CD4-positive, alpha-beta T cell (primary cell): ENCODE results near the gene PBX1. TPM values are rescaled to one million over a fixed set of nuclear protein-coding genes. Genes with fewer than 3 reads are reported as not detected.

Source experiments
- ATAC-seq: fragments of 200-7000 bp; cut with Tn5 transposase; one replicate; pipeline ENCODE4 v1.10.0; 2022; ENCODE audit warnings: mild to moderate bottlenecking; ENCODE audit not compliant: poor library complexity
- CTCF ChIA-PET: fragments of 350-600 bp; sonication (Branson Sonifier 250); formaldehyde crosslinking; loops from one replicate; lab custom pipeline; 2021; ENCODE audit warnings: antibody characterized with exemption, inconsistent platforms; lab: Charles Lee
- POLR2A ChIA-PET: fragments of 350-600 bp; sonication (Branson Sonifier 250); formaldehyde crosslinking; loops from one replicate; lab custom pipeline; 2021; ENCODE audit warnings: antibody characterized with exemption, inconsistent platforms; lab: Charles Lee
- DNase-seq, 14 experiments: peaks; one replicate each; pipeline ENCODE4 v3.0.0-alpha.2; 2013 to 2020; ENCODE audit warnings: mixed read lengths in 2 of 14
- H3K27ac ChIP-seq, 2 donors: one replicate each; pipeline versions ENCODE4 v1.5.1 to v1.7.0; 2013; ENCODE audit warnings: low read length in 2 of 2, low read depth in 1 of 2, mild to moderate bottlenecking in 1 of 2
- H3K27me3 ChIP-seq, 2 experiments: 1 replicate in 1 of 2; 2 replicates in 1 of 2; pipeline versions ENCODE4 v1.6.1 to v1.7.0; 2013; ENCODE audit warnings: low read length in 2 of 2, control low read depth in 1 of 2, mild to moderate bottlenecking in 1 of 2, moderate library complexity in 1 of 2; ENCODE audit not compliant: insufficient read depth in 2 of 2, control insufficient read depth in 1 of 2
- H3K36me3 ChIP-seq: one replicate; pipeline ENCODE4 v1.6.1; 2013; ENCODE audit warnings: low read length, control low read depth; ENCODE audit not compliant: insufficient read depth
- H3K4me1 ChIP-seq: one replicate; pipeline ENCODE4 v1.6.1; 2013; ENCODE audit warnings: low read length, control low read depth; ENCODE audit not compliant: insufficient read depth
- H3K4me3 ChIP-seq: one replicate; pipeline ENCODE4 v1.5.1; 2013; ENCODE audit warnings: mild to moderate bottlenecking, low read length, moderate library complexity
- H3K9me3 ChIP-seq, 2 experiments: 1 replicate in 1 of 2; 2 replicates in 1 of 2; pipeline versions ENCODE4 v1.6.1 to v1.7.0; 2013; ENCODE audit warnings: low read length in 2 of 2, mild to moderate bottlenecking in 2 of 2, control low read depth in 1 of 2, moderate library complexity in 1 of 2; ENCODE audit not compliant: control insufficient read depth in 1 of 2, insufficient read depth in 1 of 2
- H3K27ac Mint-ChIP-seq: one replicate; pipeline ENCODE4 v1.8.0; 2020; ENCODE audit warnings: mixed read lengths
- H3K27me3 Mint-ChIP-seq: one replicate; pipeline ENCODE4 v1.8.0; 2021; ENCODE audit warnings: mixed read lengths
- H3K36me3 Mint-ChIP-seq: one replicate; pipeline ENCODE4 v1.8.0; 2021; ENCODE audit warnings: low read depth, mixed read lengths
- H3K4me1 Mint-ChIP-seq: one replicate; pipeline ENCODE4 v1.8.0; 2021; ENCODE audit warnings: low read depth, mixed read lengths
- H3K4me3 Mint-ChIP-seq: one replicate; pipeline ENCODE4 v1.8.0; 2020; ENCODE audit warnings: mild to moderate bottlenecking, mixed read lengths
- H3K9me3 Mint-ChIP-seq: one replicate; pipeline ENCODE4 v1.8.0; 2020; ENCODE audit warnings: mixed read lengths
- CTCF ChIP-seq: fragments of 200-600 bp; IDR thresholded peaks from one replicate; pipeline ENCODE4 v1.8.0; 2022; ENCODE audit warnings: antibody characterized with exemption, mild to moderate bottlenecking
- intact Hi-C, 2 experiments: fragments of 100-400 bp; cut with DNase I in 1 of 2; cut with micrococcal nuclease in 1 of 2; formaldehyde crosslinking; loops; one replicate each; pipeline versions ENCODE4 v1.15.1 to v1.9.0; 2023 to 2025; cut with DNase I, micrococcal nuclease
- total RNA-seq, 174 experiments: library from RNA in 2 of 174; stranded (reverse) in 2 of 174; gene quantifications; one replicate each; pipeline ENCODE4 v1.2.3 and lab custom pipeline; 2021 to 2026

PBX1 gene
- total RNA-seq, 2 experiments from 2014 or later: 0.64 to 0.96 TPM

GRCh38 chr1:164586591-164586990, 27.6 kb downstream of the PBX1 start:
- POLR2A ChIA-PET: no interaction called here
- H3K4me3 ChIP-seq: no peak overlapping the region
- no peaks in the 10 kb centered on the region for H3K36me3 Mint-ChIP-seq
- no peak overlapping the region for H3K4me3 Mint-ChIP-seq
- intact Hi-C loops: no loop called here
- peaks cover 0 to 7% of the 10 kb centered on the region in 2 experiments for H3K9me3 ChIP-seq
- H3K27me3 ChIP-seq: no peaks in the 10 kb centered on the region
- H3K27ac ChIP-seq: no peak overlapping the region
- DNase-seq (no peak), ATAC-seq (no peak)
- TF ChIP-seq CTCF: no peak
- no peaks in the 10 kb centered on the region for H3K36me3 ChIP-seq
- H3K4me1 Mint-ChIP-seq: no peaks in the 10 kb centered on the region
- peaks cover 11% of the 10 kb centered on the region for H3K27me3 Mint-ChIP-seq
- CTCF ChIA-PET: no interaction called here
- H3K27ac Mint-ChIP-seq: no peak overlapping the region
- H3K4me1 ChIP-seq: no peaks in the 10 kb centered on the region
- no peaks in the 10 kb centered on the region for H3K9me3 Mint-ChIP-seq

- DNase-seq (no peak), ATAC-seq (no peak)
- CTCF ChIA-PET: no interaction called here
- Mint-ChIP-seq H3K4me1 (no peaks in the 10 kb centered on the region), H3K27ac (no peak overlapping the region), H3K27me3 (peaks cover 11% of the 10 kb centered on the region), H3K9me3 (no peaks in the 10 kb centered on the region), H3K4me3 (no peak overlapping the region), H3K36me3 (no peaks in the 10 kb centered on the region)
- H3K9me3 ChIP-seq: peaks cover 0 to 12% of the 10 kb centered on the region in 2 experiments
- H3K27me3 ChIP-seq: no peaks in the 10 kb centered on the region
- intact Hi-C loops: no loop called here
- TF ChIP-seq CTCF: no peak
- no peak overlapping the region for H3K27ac ChIP-seq
- POLR2A ChIA-PET: no interaction called here
- no peaks in the 10 kb centered on the region for H3K4me1 ChIP-seq
- H3K36me3 ChIP-seq: no peaks in the 10 kb centered on the region
- no peak overlapping the region for H3K4me3 ChIP-seq
Observed at GRCh38 chr1:164587617-164588501, 28.9 kb downstream of the PBX1 start.

- no peaks in the 10 kb centered on the region for H3K9me3 Mint-ChIP-seq
- H3K4me3 ChIP-seq: no peak overlapping the region
- H3K36me3 ChIP-seq: no peaks in the 10 kb centered on the region
- POLR2A ChIA-PET: no interaction called here
- TF ChIP-seq CTCF: no peak
- no peak overlapping the region for H3K27ac ChIP-seq
- H3K9me3 ChIP-seq: peaks cover 0 to 12% of the 10 kb centered on the region in 2 experiments
- no peaks in the 10 kb centered on the region for H3K36me3 Mint-ChIP-seq
- intact Hi-C loops: no loop called here
- CTCF ChIA-PET: no interaction called here
- DNase-seq: no peak
- no peak overlapping the region for H3K27ac Mint-ChIP-seq
- no peak for ATAC-seq
- no peaks in the 10 kb centered on the region for H3K4me1 Mint-ChIP-seq
- peaks cover 11% of the 10 kb centered on the region for H3K27me3 Mint-ChIP-seq
- H3K27me3 ChIP-seq: no peaks in the 10 kb centered on the region
- H3K4me1 ChIP-seq: no peaks in the 10 kb centered on the region
- no peak overlapping the region for H3K4me3 Mint-ChIP-seq
Observed at GRCh38 chr1:164588516-164589341, 29.7 kb downstream of the PBX1 start.
